Measurements from ENCODE around the gene HSD11B2. TPM values are rescaled to one million over a fixed set of nuclear protein-coding genes. Genes with fewer than 3 reads are reported as not detected.

Gene HSD11B2
- total and polyA plus RNA-seq, 2 of the 8 experiments (the other 6 are each of a cell fraction or from before 2014, with no cell fraction given): 28.7 to 32.9 TPM

DNA sequence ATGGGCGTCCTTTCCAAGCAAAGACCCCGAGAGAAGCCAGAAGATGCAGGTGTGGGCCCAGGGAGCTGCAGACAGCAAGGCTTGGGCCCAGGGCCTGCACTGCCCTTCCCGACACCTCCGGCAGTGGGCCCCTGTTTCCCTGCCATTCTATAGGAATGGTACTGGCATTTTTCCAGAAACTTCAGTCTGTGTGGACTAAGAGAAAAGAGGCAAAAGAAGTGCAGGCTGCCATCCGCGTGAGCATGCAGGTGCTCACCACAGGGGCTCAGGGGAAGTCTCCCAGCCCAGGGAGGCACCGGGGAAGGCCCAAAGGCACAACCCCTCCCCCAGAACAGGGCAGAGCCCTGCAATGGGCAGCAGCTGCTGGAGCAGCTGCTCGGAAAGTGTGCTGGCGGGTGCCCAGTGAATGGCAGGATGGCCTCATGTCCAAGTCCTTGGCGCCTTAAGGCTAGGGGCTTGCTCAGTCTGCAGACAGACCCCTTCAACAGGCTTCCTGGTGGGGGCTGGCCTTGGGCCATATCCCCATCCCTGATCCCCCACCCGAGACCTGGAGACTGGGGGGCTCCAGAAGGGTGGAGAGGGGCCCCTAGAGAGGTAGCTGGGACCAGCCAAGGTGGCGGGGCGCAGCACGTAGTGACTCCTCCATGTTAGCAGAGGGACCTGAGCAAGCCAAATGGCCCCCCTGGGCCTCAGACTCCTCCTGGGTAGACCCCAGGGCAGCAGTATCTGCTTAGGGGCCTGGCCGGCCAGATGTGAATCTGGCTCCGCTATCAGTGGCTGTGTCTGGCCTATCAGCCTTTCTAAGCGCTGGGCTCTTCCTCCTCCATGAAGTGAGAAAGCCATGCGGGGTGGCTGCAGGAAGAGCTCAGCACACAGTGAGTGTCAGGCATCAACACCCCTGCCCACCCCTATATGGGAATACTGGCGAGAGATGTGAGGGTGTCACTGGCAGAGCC lies 30.9 kb upstream of the HSD11B2 start (continued):
- TF ChIP-seq, protein P1, sequence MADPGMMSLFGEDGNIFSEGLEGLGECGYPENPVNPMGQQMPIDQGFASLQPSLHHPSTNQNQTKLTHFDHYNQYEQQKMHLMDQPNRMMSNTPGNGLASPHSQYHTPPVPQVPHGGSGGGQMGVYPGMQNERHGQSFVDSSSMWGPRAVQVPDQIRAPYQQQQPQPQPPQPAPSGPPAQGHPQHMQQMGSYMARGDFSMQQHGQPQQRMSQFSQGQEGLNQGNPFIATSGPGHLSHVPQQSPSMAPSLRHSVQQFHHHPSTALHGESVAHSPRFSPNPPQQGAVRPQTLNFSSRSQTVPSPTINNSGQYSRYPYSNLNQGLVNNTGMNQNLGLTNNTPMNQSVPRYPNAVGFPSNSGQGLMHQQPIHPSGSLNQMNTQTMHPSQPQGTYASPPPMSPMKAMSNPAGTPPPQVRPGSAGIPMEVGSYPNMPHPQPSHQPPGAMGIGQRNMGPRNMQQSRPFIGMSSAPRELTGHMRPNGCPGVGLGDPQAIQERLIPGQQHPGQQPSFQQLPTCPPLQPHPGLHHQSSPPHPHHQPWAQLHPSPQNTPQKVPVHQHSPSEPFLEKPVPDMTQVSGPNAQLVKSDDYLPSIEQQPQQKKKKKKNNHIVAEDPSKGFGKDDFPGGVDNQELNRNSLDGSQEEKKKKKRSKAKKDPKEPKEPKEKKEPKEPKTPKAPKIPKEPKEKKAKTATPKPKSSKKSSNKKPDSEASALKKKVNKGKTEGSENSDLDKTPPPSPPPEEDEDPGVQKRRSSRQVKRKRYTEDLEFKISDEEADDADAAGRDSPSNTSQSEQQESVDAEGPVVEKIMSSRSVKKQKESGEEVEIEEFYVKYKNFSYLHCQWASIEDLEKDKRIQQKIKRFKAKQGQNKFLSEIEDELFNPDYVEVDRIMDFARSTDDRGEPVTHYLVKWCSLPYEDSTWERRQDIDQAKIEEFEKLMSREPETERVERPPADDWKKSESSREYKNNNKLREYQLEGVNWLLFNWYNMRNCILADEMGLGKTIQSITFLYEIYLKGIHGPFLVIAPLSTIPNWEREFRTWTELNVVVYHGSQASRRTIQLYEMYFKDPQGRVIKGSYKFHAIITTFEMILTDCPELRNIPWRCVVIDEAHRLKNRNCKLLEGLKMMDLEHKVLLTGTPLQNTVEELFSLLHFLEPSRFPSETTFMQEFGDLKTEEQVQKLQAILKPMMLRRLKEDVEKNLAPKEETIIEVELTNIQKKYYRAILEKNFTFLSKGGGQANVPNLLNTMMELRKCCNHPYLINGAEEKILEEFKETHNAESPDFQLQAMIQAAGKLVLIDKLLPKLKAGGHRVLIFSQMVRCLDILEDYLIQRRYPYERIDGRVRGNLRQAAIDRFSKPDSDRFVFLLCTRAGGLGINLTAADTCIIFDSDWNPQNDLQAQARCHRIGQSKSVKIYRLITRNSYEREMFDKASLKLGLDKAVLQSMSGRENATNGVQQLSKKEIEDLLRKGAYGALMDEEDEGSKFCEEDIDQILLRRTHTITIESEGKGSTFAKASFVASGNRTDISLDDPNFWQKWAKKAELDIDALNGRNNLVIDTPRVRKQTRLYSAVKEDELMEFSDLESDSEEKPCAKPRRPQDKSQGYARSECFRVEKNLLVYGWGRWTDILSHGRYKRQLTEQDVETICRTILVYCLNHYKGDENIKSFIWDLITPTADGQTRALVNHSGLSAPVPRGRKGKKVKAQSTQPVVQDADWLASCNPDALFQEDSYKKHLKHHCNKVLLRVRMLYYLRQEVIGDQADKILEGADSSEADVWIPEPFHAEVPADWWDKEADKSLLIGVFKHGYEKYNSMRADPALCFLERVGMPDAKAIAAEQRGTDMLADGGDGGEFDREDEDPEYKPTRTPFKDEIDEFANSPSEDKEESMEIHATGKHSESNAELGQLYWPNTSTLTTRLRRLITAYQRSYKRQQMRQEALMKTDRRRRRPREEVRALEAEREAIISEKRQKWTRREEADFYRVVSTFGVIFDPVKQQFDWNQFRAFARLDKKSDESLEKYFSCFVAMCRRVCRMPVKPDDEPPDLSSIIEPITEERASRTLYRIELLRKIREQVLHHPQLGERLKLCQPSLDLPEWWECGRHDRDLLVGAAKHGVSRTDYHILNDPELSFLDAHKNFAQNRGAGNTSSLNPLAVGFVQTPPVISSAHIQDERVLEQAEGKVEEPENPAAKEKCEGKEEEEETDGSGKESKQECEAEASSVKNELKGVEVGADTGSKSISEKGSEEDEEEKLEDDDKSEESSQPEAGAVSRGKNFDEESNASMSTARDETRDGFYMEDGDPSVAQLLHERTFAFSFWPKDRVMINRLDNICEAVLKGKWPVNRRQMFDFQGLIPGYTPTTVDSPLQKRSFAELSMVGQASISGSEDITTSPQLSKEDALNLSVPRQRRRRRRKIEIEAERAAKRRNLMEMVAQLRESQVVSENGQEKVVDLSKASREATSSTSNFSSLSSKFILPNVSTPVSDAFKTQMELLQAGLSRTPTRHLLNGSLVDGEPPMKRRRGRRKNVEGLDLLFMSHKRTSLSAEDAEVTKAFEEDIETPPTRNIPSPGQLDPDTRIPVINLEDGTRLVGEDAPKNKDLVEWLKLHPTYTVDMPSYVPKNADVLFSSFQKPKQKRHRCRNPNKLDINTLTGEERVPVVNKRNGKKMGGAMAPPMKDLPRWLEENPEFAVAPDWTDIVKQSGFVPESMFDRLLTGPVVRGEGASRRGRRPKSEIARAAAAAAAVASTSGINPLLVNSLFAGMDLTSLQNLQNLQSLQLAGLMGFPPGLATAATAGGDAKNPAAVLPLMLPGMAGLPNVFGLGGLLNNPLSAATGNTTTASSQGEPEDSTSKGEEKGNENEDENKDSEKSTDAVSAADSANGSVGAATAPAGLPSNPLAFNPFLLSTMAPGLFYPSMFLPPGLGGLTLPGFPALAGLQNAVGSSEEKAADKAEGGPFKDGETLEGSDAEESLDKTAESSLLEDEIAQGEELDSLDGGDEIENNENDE (IDR thresholded peaks at IDR 0.05; ENCODE audit: insufficient replicate concordance, low read length): no peak
- TF ChIP-seq SUZ12 (IDR thresholded peaks at IDR 0.05; ENCODE audit: low read length) (no peak), PHF8 (conservative IDR thresholded peaks at IDR 0.05; ENCODE audit: low read depth, low read length) (no peak), BCL11A (IDR thresholded peaks at IDR 0.05; ENCODE audit: low read depth in 2 of 2, low read length in 2 of 2) (no peak), CREB1 (IDR thresholded peaks at IDR 0.05) (no peak), ZNF274 (IDR thresholded peaks at IDR 0.05; ENCODE audit: borderline replicate concordance, extremely low read depth, low read length) (no peak), GABPA (IDR thresholded peaks at IDR 0.05; ENCODE audit: borderline replicate concordance, insufficient read depth, low read length) (no peak), CBX8 (IDR thresholded peaks at IDR 0.05; ENCODE audit: borderline replicate concordance, low read depth, low read length) (no peak)
- TF ChIP-seq, protein P2, sequence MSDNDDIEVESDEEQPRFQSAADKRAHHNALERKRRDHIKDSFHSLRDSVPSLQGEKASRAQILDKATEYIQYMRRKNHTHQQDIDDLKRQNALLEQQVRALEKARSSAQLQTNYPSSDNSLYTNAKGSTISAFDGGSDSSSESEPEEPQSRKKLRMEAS (IDR thresholded peaks at IDR 0.05): no peak
